ENCODE data around the gene MST1R.
"Not testable (repeated sequence)": the region's sequence is repeated elsewhere in the genome, so short reads cannot be mapped to it uniquely, and the experiment has no call there.

Gene MST1R

GRCh38 chr3:49903451-49904424 is at the start of gene MST1R:
Gene MST1R (minus strand): TSS chr3:49903873. CDS start chr3:49903609, 264 bp downstream.
- H3K9me3 ChIP-seq = no peaks in the 10 kb centered on the region
- peak within 1 kb of the TSS; percentile 70 for H3K4me2 ChIP-seq
- H4K20me1 ChIP-seq = no peaks in the 10 kb centered on the region
- no peaks in the 10 kb centered on the region for H3K27me3 ChIP-seq
- peaks cover 9% of the 10 kb centered on the region for H3K36me3 ChIP-seq
- TF ChIP-seq Cebpa-rat (IDR thresholded peaks at IDR 0.05) = no peak
- H3K4me3 ChIP-seq = peak within 1 kb of the TSS; percentile 44; the same call in 1 of the 2 replicates
- peak within 1 kb of the TSS; percentile 23; the same call in 1 of the 2 replicates for H3K27ac ChIP-seq
- peaks cover 58% of the 10 kb centered on the region for H3K4me1 ChIP-seq
- H3K9ac ChIP-seq = no peak within 1 kb of the TSS; the same call in 1 of the 2 replicates

GRCh38 chr3:49952924-49953323 is 49.3 kb upstream of the MST1R start:
- no peak overlapping the region for H3K27ac ChIP-seq
- H3K9ac ChIP-seq = no peak overlapping the region
- no peaks in the 10 kb centered on the region for H3K9me3 ChIP-seq
- H3K36me3 ChIP-seq = peaks cover 64% of the 10 kb centered on the region
- peaks cover 4% of the 10 kb centered on the region; the same call in 1 of the 2 replicates for H3K4me1 ChIP-seq
- H3K4me2 ChIP-seq = no peak overlapping the region
- H3K4me3 ChIP-seq = no peak overlapping the region
- H3K27me3 ChIP-seq = no peaks in the 10 kb centered on the region
- no peak for TF ChIP-seq Cebpa-rat (IDR thresholded peaks at IDR 0.05)
- H4K20me1 ChIP-seq = peaks cover 100% of the 10 kb centered on the region

- Histone ChIP-seq H3K36me3 (peaks cover 47% of the 10 kb centered on the region), H3K4me2 (peak overlapping the region; percentile 90), H3K27me3 (no peaks in the 10 kb centered on the region), H3K27ac (no peak overlapping the region), H3K4me1 (peaks cover 56% of the 10 kb centered on the region), H3K9ac (no peak overlapping the region), H3K4me3 (no peak overlapping the region), H4K20me1 (peaks cover 76% of the 10 kb centered on the region), H3K9me3 (peaks cover 11% of the 10 kb centered on the region; the same call in 1 of the 2 replicates)
- TF ChIP-seq Cebpa-rat (IDR thresholded peaks at IDR 0.05) = no peak
Observed at GRCh38 chr3:49942651-49943050, 39.0 kb upstream of the MST1R start.

- H3K9me3 ChIP-seq = peaks cover 11% of the 10 kb centered on the region; the same call in 1 of the 2 replicates
- peak overlapping the region; percentile 82 for H3K4me3 ChIP-seq
- peaks cover 57% of the 10 kb centered on the region for H4K20me1 ChIP-seq
- H3K4me1 ChIP-seq = peaks cover 41% of the 10 kb centered on the region
- H3K4me2 ChIP-seq = peak overlapping the region; percentile 90
- no peaks in the 10 kb centered on the region for H3K27me3 ChIP-seq
- H3K36me3 ChIP-seq = peaks cover 36% of the 10 kb centered on the region
- peak overlapping the region; percentile 93 for H3K9ac ChIP-seq
- peak overlapping the region; percentile 97 for H3K27ac ChIP-seq
- TF ChIP-seq Cebpa-rat (IDR thresholded peaks at IDR 0.05) = no peak
Observed at GRCh38 chr3:49940667-49941249, 37.1 kb upstream of the MST1R start.

GRCh38 chr3:49939858-49940666 is 36.4 kb upstream of the MST1R start, which contains the start of gene RBM6:
Gene RBM6 (plus strand): TSS chr3:49940150. CDS start chr3:49962642, 22,492 bp downstream.
- Histone ChIP-seq H3K27ac (peak within 1 kb of the TSS; percentile 97), H3K36me3 (peaks cover 29% of the 10 kb centered on the region), H3K9ac (peak within 1 kb of the TSS; percentile 93), H3K27me3 (no peaks in the 10 kb centered on the region), H3K4me1 (peaks cover 36% of the 10 kb centered on the region), H4K20me1 (peaks cover 51% of the 10 kb centered on the region), H3K4me3 (peak within 1 kb of the TSS; percentile 82), H3K9me3 (peaks cover 11% of the 10 kb centered on the region; the same call in 1 of the 2 replicates), H3K4me2 (peak within 1 kb of the TSS; percentile 90)
- no peak for TF ChIP-seq Cebpa-rat (IDR thresholded peaks at IDR 0.05)

- H3K36me3 ChIP-seq = no peaks in the 10 kb centered on the region
- H3K4me3 ChIP-seq = no peak overlapping the region
- no peaks in the 10 kb centered on the region for H3K9me3 ChIP-seq
- peaks cover 21% of the 10 kb centered on the region for H4K20me1 ChIP-seq
- H3K4me1 ChIP-seq = peaks cover 24% of the 10 kb centered on the region
- no peak for TF ChIP-seq Cebpa-rat (IDR thresholded peaks at IDR 0.05)
- no peak overlapping the region for H3K27ac ChIP-seq
- H3K4me2 ChIP-seq = no peak overlapping the region
- no peak overlapping the region for H3K9ac ChIP-seq
- no peaks in the 10 kb centered on the region for H3K27me3 ChIP-seq
Observed at GRCh38 chr3:49937090-49937489, 33.4 kb upstream of the MST1R start.

- H3K4me3 ChIP-seq, H4K20me1 ChIP-seq, H3K9me3 ChIP-seq, H3K9ac ChIP-seq, H3K27ac ChIP-seq, H3K4me2 ChIP-seq, H3K27me3 ChIP-seq, H3K36me3 ChIP-seq: not testable (repeated sequence)
- peaks cover 39% of the 10 kb centered on the region for H3K4me1 ChIP-seq
Observed at GRCh38 chr3:49932281-49932680, 28.6 kb upstream of the MST1R start.

GRCh38 chr3:49930922-49931321 is 27.2 kb upstream of the MST1R start:
- TF ChIP-seq Cebpa-rat (IDR thresholded peaks at IDR 0.05) = no peak
- Histone ChIP-seq H3K27ac (peak overlapping the region; percentile 36; the same call in 1 of the 2 replicates), H3K9me3 (no peaks in the 10 kb centered on the region), H3K9ac (no peak overlapping the region), H3K36me3 (no peaks in the 10 kb centered on the region), H3K4me2 (peak overlapping the region; percentile 82), H4K20me1 (no peaks in the 10 kb centered on the region), H3K4me3 (no peak overlapping the region), H3K4me1 (peaks cover 39% of the 10 kb centered on the region), H3K27me3 (no peaks in the 10 kb centered on the region)

GRCh38 chr3:49930168-49930690 is 26.6 kb upstream of the MST1R start:
- Histone ChIP-seq H3K36me3 (no peaks in the 10 kb centered on the region), H3K4me3 (peak overlapping the region; percentile 82), H3K4me1 (peaks cover 39% of the 10 kb centered on the region), H4K20me1 (no peaks in the 10 kb centered on the region), H3K4me2 (peak overlapping the region; percentile 82), H3K27ac (peak overlapping the region; percentile 84), H3K27me3 (no peaks in the 10 kb centered on the region), H3K9me3 (no peaks in the 10 kb centered on the region), H3K9ac (peak overlapping the region; percentile 83)
- TF ChIP-seq Cebpa-rat (IDR thresholded peaks at IDR 0.05) = no peak
